Activated CD8-positive, alpha-beta T cell treated with anti-CD3 and anti-CD28 coated beads for 36 hours (primary cell): ENCODE measurements around the gene PFN3. TPM values are rescaled to one million over a fixed set of nuclear protein-coding genes. Genes with fewer than 3 reads are reported as not detected.
A peak's percentile ranks its signal among the peaks of the same experiment; 100 is the strongest.
"Not testable (repeated sequence)": the region's sequence is repeated elsewhere in the genome, so short reads cannot be mapped to it uniquely, and the experiment has no call there.

Experiments used
- ATAC-seq: fragments of 200-7000 bp; cut with Tn5 transposase; one replicate; pipeline ENCODE4 v1.10.0; 2021; ENCODE audit warnings: mild to moderate bottlenecking, moderate library complexity
- CTCF ChIA-PET: fragments of 350-600 bp; sonication (Branson Sonifier 250); formaldehyde crosslinking; loops from one replicate; lab custom pipeline; 2021; ENCODE audit warnings: antibody characterized with exemption; lab: Charles Lee
- POLR2A ChIA-PET: fragments of 350-600 bp; sonication (Branson Sonifier 250); formaldehyde crosslinking; loops from one replicate; lab custom pipeline; 2021; ENCODE audit warnings: antibody characterized with exemption; lab: Charles Lee
- DNase-seq: peaks from one replicate; pipeline ENCODE4 v3.0.0-alpha.2; 2020
- H3K27ac Mint-ChIP-seq: one replicate; pipeline ENCODE4 v1.8.0; 2021; ENCODE audit warnings: mild to moderate bottlenecking, mixed read lengths
- H3K27me3 Mint-ChIP-seq: one replicate; pipeline ENCODE4 v1.8.0; 2021; ENCODE audit warnings: mixed read lengths
- H3K36me3 Mint-ChIP-seq: one replicate; pipeline ENCODE4 v1.8.0; 2021; ENCODE audit warnings: low read depth, mixed read lengths
- H3K4me1 Mint-ChIP-seq: one replicate; pipeline ENCODE4 v1.8.0; 2021; ENCODE audit warnings: low read depth, mixed read lengths
- H3K4me3 Mint-ChIP-seq: one replicate; pipeline ENCODE4 v1.8.0; 2021; ENCODE audit warnings: mild to moderate bottlenecking, moderate library complexity, mixed read lengths
- H3K9me3 Mint-ChIP-seq: one replicate; pipeline ENCODE4 v1.8.0; 2021; ENCODE audit warnings: mixed read lengths
- intact Hi-C: fragments of 100-400 bp; cut with micrococcal nuclease; formaldehyde crosslinking; loops from one replicate; pipeline ENCODE4 v1.10.0; 2022
- total RNA-seq, 2 experiments: library from RNA; stranded (reverse); gene quantifications; one replicate each; pipeline ENCODE4 v1.2.3, GENCODE V29; 2021
- TF ChIP-seq, protein P1 (sequence below): fragments of 200-600 bp; IDR thresholded peaks from one replicate; pipeline ENCODE4 v1.8.0; 2022; ENCODE audit warnings: antibody characterized with exemption, mild to moderate bottlenecking

Gene PFN3
- total RNA-seq, 2 experiments from 2014 or later = not detected

DNA sequence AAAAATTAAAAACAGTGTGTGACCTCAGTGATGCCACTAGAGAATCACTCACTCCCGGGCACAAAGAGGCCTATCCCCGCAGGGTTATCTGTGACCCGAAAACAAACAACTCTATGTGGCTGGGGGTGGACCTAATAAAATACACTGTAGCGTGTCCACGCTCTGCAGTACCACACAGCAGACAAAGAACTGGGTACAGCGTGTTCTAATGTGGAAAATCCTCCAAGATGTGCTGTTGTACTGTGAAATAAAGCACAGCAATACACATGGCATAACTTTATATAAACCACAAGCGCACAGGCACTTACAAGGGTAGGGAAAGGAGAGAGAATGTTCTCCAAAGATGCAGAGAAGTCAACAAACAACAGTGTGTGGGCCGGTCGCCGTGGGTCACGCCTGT is 24.4 kb downstream of the PFN3 start:
- ATAC-seq (no peak), DNase-seq (no peak)
- TF ChIP-seq, protein P1, sequence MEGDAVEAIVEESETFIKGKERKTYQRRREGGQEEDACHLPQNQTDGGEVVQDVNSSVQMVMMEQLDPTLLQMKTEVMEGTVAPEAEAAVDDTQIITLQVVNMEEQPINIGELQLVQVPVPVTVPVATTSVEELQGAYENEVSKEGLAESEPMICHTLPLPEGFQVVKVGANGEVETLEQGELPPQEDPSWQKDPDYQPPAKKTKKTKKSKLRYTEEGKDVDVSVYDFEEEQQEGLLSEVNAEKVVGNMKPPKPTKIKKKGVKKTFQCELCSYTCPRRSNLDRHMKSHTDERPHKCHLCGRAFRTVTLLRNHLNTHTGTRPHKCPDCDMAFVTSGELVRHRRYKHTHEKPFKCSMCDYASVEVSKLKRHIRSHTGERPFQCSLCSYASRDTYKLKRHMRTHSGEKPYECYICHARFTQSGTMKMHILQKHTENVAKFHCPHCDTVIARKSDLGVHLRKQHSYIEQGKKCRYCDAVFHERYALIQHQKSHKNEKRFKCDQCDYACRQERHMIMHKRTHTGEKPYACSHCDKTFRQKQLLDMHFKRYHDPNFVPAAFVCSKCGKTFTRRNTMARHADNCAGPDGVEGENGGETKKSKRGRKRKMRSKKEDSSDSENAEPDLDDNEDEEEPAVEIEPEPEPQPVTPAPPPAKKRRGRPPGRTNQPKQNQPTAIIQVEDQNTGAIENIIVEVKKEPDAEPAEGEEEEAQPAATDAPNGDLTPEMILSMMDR = no peak
- Mint-ChIP-seq H3K27me3 (no peaks in the 10 kb centered on the region), H3K9me3 (no peaks in the 10 kb centered on the region), H3K27ac (peak overlapping the region; percentile 9), H3K4me1 (peaks cover 42% of the 10 kb centered on the region), H3K36me3 (peaks cover 18% of the 10 kb centered on the region), H3K4me3 (no peak overlapping the region)
- intact Hi-C loops = no loop called here
- ChIA-PET CTCF (interaction anchor here (0.7 kb wide), 1 partner anchor 14 kb away, joined by 4 read pairs; no protein-coding TSS in a partner anchor), POLR2A (interaction anchor here (0.7 to 1.3 kb wide), 4 partner anchors 10 to 51 kb away, joined by 3 to 5 read pairs (median 3); partner anchors contain the start of gene GRK6)

- DNase-seq, H3K4me3 Mint-ChIP-seq, ATAC-seq, H3K9me3 Mint-ChIP-seq, intact Hi-C loops, H3K27me3 Mint-ChIP-seq, H3K27ac Mint-ChIP-seq: not testable (repeated sequence)
- CTCF ChIA-PET = interaction anchor here (1.0 to 8.4 kb wide), 2 partner anchors 15 to 126 kb away, joined by 3 to 86 read pairs; no protein-coding TSS in a partner anchor
- Mint-ChIP-seq H3K36me3 (peaks cover 19% of the 10 kb centered on the region), H3K4me1 (peaks cover 42% of the 10 kb centered on the region)
- POLR2A ChIA-PET = interaction anchor here (1.1 kb wide), 1 partner anchor 71 kb away, joined by 3 read pairs; the partner anchor contains the start of gene PRR7
Measured at GRCh38 chr5:177375516-177375915, 24.9 kb downstream of the PFN3 start.

GRCh38 chr5:177374211-177374610 is 26.2 kb downstream of the PFN3 start:
- TF ChIP-seq, protein P1 = no peak
- ATAC-seq (no peak), DNase-seq (no peak)
- ChIA-PET CTCF (interaction anchor here (1.2 to 8.4 kb wide), 4 partner anchors 9 to 17 kb away, joined by 4 to 86 read pairs (median 4); partner anchors contain the start of gene SLC34A1), POLR2A (interaction anchor here (1.0 to 1.4 kb wide), 4 partner anchors 12 to 53 kb away, joined by 3 to 4 read pairs (median 4); no protein-coding TSS in a partner anchor)
- Mint-ChIP-seq H3K4me1 (peaks cover 44% of the 10 kb centered on the region), H3K27ac (peak overlapping the region; percentile 86), H3K27me3 (no peaks in the 10 kb centered on the region), H3K9me3 (no peaks in the 10 kb centered on the region), H3K36me3 (peaks cover 26% of the 10 kb centered on the region), H3K4me3 (no peak overlapping the region)
- intact Hi-C loops = no loop called here

DNA sequence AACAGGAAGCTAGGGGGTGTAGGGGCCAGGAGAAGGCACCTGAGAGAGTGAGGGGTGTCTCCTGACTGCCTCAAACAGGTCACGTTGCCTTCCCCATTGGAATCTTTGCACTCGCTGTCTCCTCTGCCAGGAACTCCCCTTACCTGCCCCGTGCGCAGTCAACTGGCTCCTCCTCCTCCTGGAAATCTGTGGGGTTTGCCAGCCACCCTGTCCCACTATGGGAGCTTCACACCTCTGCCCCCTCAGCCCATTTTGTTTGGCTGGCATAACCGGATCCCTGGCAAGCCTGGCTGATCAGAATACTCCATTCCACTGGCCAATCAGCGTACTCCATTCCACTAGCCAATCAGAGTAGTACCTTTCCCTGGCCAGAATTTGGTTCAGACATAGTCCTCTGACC is 26.7 kb downstream of the PFN3 start:
- Mint-ChIP-seq H3K36me3 (peaks cover 30% of the 10 kb centered on the region), H3K4me3 (no peak overlapping the region), H3K9me3 (no peaks in the 10 kb centered on the region), H3K27ac (peak overlapping the region; percentile 86), H3K4me1 (peaks cover 47% of the 10 kb centered on the region), H3K27me3 (no peaks in the 10 kb centered on the region)
- TF ChIP-seq, protein P1 = no peak
- ATAC-seq = no peak
- ChIA-PET POLR2A (interaction anchor here (1.0 to 1.4 kb wide), 4 partner anchors 12 to 53 kb away, joined by 3 to 4 read pairs (median 4); no protein-coding TSS in a partner anchor), CTCF (interaction anchor here (1.2 to 8.4 kb wide), 5 partner anchors 9 to 55 kb away, joined by 4 to 86 read pairs (median 4); partner anchors contain the start of gene SLC34A1)
- DNase-seq = no peak
- intact Hi-C loops = no loop called here

- peak; percentile 40 for ATAC-seq
- DNase-seq = peak; percentile 46
- no peaks in the 10 kb centered on the region for H3K27me3 Mint-ChIP-seq
- CTCF ChIA-PET = interaction anchor here (0.8 to 8.4 kb wide), 7 partner anchors 8 to 63 kb away, joined by 3 to 86 read pairs (median 7); partner anchors contain the start of gene RGS14
- peaks cover 38% of the 10 kb centered on the region for H3K36me3 Mint-ChIP-seq
- POLR2A ChIA-PET = interaction anchor here (0.7 to 2.6 kb wide), 6 partner anchors 11 to 59 kb away, joined by 3 to 9 read pairs (median 4); no protein-coding TSS in a partner anchor
- intact Hi-C loops = no loop called here
- H3K27ac Mint-ChIP-seq = peak overlapping the region; percentile 86
- H3K9me3 Mint-ChIP-seq = no peaks in the 10 kb centered on the region
- H3K4me1 Mint-ChIP-seq = peaks cover 53% of the 10 kb centered on the region
- TF ChIP-seq, protein P1 = no peak
- H3K4me3 Mint-ChIP-seq = no peak overlapping the region
Measured at GRCh38 chr5:177372910-177373309, 27.6 kb downstream of the PFN3 start.
